ENCODE measurements around the gene MARK1.

DNA sequence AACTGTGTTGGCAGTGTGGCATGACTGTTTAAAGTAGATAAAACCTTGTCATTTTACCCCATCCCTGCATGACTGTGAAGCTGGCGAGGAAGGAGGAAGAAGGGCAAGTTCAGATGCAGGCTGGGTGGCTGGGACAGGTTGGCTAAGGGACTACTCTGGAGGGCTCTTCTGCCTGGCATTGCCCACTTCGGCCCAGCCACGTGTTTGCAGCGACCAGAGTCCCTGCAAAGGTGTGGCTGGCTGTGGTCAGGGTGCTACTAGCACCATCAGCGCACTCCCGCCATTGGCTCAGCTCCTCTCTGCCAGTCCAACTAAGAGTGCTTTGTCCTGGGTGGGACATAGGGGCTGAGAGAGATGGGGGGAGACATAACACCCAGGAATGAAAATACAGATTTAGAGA, 169.4 kb downstream of the MARK1 start:
- TF ChIP-seq, protein P1, sequence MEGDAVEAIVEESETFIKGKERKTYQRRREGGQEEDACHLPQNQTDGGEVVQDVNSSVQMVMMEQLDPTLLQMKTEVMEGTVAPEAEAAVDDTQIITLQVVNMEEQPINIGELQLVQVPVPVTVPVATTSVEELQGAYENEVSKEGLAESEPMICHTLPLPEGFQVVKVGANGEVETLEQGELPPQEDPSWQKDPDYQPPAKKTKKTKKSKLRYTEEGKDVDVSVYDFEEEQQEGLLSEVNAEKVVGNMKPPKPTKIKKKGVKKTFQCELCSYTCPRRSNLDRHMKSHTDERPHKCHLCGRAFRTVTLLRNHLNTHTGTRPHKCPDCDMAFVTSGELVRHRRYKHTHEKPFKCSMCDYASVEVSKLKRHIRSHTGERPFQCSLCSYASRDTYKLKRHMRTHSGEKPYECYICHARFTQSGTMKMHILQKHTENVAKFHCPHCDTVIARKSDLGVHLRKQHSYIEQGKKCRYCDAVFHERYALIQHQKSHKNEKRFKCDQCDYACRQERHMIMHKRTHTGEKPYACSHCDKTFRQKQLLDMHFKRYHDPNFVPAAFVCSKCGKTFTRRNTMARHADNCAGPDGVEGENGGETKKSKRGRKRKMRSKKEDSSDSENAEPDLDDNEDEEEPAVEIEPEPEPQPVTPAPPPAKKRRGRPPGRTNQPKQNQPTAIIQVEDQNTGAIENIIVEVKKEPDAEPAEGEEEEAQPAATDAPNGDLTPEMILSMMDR (IDR thresholded peaks at IDR 0.05) = no peak
- no peak for TF ChIP-seq POLR2A (IDR thresholded peaks at IDR 0.05)
- no peak for TF ChIP-seq POLR2AphosphoS5 (IDR thresholded peaks at IDR 0.05)
